Mucosa of rectum (tissue), 2 donors: ENCODE data around the gene CD200.

Experiments used
- H3K27ac ChIP-seq, 2 donors: one replicate each; pipeline ENCODE4 v1.7.0; 2013; ENCODE audit warnings: inconsistent platforms in 2 of 2, low read depth in 2 of 2, low read length in 2 of 2
- H3K27me3 ChIP-seq, 2 donors: one replicate each; pipeline ENCODE4 v1.7.0; 2013; ENCODE audit warnings: low read length in 2 of 2; ENCODE audit not compliant: control insufficient read depth in 2 of 2, insufficient read depth in 2 of 2
- H3K36me3 ChIP-seq, 2 donors: one replicate each; pipeline ENCODE4 v1.7.0; 2013; ENCODE audit warnings: low read length in 2 of 2; ENCODE audit not compliant: control insufficient read depth in 2 of 2, insufficient read depth in 2 of 2
- H3K4me1 ChIP-seq, 2 donors: one replicate each; pipeline ENCODE4 v1.7.0; 2013; ENCODE audit warnings: low read length in 2 of 2, mild to moderate bottlenecking in 1 of 2; ENCODE audit not compliant: control insufficient read depth in 2 of 2, insufficient read depth in 2 of 2
- H3K4me3 ChIP-seq, 2 donors: one replicate each; pipeline ENCODE4 v1.7.0; 2013; ENCODE audit warnings: low read length in 2 of 2
- H3K9ac ChIP-seq, 2 donors: one replicate each; pipeline ENCODE4 v1.7.0; 2013; ENCODE audit warnings: low read length in 2 of 2, low read depth in 1 of 2, mild to moderate bottlenecking in 1 of 2
- H3K9me3 ChIP-seq, 2 donors: one replicate each; pipeline ENCODE4 v1.7.0; 2013; ENCODE audit warnings: low read length in 2 of 2; ENCODE audit not compliant: control insufficient read depth in 2 of 2
- donor health status: healthy.
- donor health status: Normal muscosa, but diverticular disease.

Gene CD200

GRCh38 chr3:112357930-112358780 is 25.2 kb downstream of the CD200 start:
- Histone ChIP-seq H3K36me3 (peaks cover 0 to 7% of the 10 kb centered on the region in 2 donors), H3K9ac (no peak overlapping the region), H3K27me3 (no peaks in the 10 kb centered on the region), H3K4me3 (peak overlapping the region; percentile 3 to 17), H3K9me3 (no peaks in the 10 kb centered on the region), H3K27ac (no peak overlapping the region), H3K4me1 (no peaks in the 10 kb centered on the region)

GRCh38 chr3:112360561-112360960 is 27.6 kb downstream of the CD200 start:
- H3K36me3 ChIP-seq: peaks cover 0 to 9% of the 10 kb centered on the region in 2 donors
- H3K27ac ChIP-seq: no peak overlapping the region
- no peaks in the 10 kb centered on the region for H3K9me3 ChIP-seq
- H3K27me3 ChIP-seq: no peaks in the 10 kb centered on the region
- no peaks in the 10 kb centered on the region for H3K4me1 ChIP-seq
- H3K4me3 ChIP-seq: no peak overlapping the region
- no peak overlapping the region for H3K9ac ChIP-seq

- Histone ChIP-seq H3K4me3 (no peak overlapping the region), H3K27me3 (no peaks in the 10 kb centered on the region), H3K4me1 (no peaks in the 10 kb centered on the region), H3K36me3 (peaks cover 0 to 9% of the 10 kb centered on the region in 2 donors), H3K27ac (no peak overlapping the region), H3K9me3 (no peaks in the 10 kb centered on the region), H3K9ac (no peak overlapping the region)
Measured at GRCh38 chr3:112362221-112362620, 29.3 kb downstream of the CD200 start.

- no peak overlapping the region for H3K27ac ChIP-seq
- no peak overlapping the region for H3K9ac ChIP-seq
- no peaks in the 10 kb centered on the region for H3K9me3 ChIP-seq
- no peaks in the 10 kb centered on the region for H3K27me3 ChIP-seq
- H3K36me3 ChIP-seq: peaks cover 0 to 9% of the 10 kb centered on the region in 2 donors
- no peaks in the 10 kb centered on the region for H3K4me1 ChIP-seq
- no peak overlapping the region for H3K4me3 ChIP-seq
Measured at GRCh38 chr3:112364291-112364690, 31.3 kb downstream of the CD200 start.

- H3K9me3 ChIP-seq: no peaks in the 10 kb centered on the region
- no peak overlapping the region for H3K27ac ChIP-seq
- peaks cover 0 to 9% of the 10 kb centered on the region in 2 donors for H3K36me3 ChIP-seq
- H3K4me1 ChIP-seq: no peaks in the 10 kb centered on the region
- H3K9ac ChIP-seq: no peak overlapping the region
- no peaks in the 10 kb centered on the region for H3K27me3 ChIP-seq
- no peak overlapping the region for H3K4me3 ChIP-seq
Measured at GRCh38 chr3:112365035-112365434, 32.1 kb downstream of the CD200 start.

- Histone ChIP-seq H3K27ac (no peak overlapping the region), H3K9me3 (no peaks in the 10 kb centered on the region), H3K36me3 (peaks cover 0 to 9% of the 10 kb centered on the region in 2 donors), H3K4me3 (no peak overlapping the region), H3K9ac (no peak overlapping the region), H3K27me3 (no peaks in the 10 kb centered on the region), H3K4me1 (no peaks in the 10 kb centered on the region)
Measured at GRCh38 chr3:112365636-112366035, 32.7 kb downstream of the CD200 start.

- Histone ChIP-seq H3K9me3 (no peaks in the 10 kb centered on the region), H3K36me3 (peaks cover 0 to 8% of the 10 kb centered on the region in 2 donors), H3K27me3 (no peaks in the 10 kb centered on the region), H3K9ac (no peak overlapping the region), H3K27ac (no peak overlapping the region), H3K4me3 (no peak overlapping the region), H3K4me1 (no peaks in the 10 kb centered on the region)
Measured at GRCh38 chr3:112366522-112366921, 33.6 kb downstream of the CD200 start.

- Histone ChIP-seq H3K9ac (no peak overlapping the region), H3K4me1 (no peaks in the 10 kb centered on the region), H3K9me3 (no peaks in the 10 kb centered on the region), H3K36me3 (no peaks in the 10 kb centered on the region), H3K27me3 (no peaks in the 10 kb centered on the region), H3K27ac (no peak overlapping the region), H3K4me3 (no peak overlapping the region)
Measured at GRCh38 chr3:112371569-112371968, 38.6 kb downstream of the CD200 start.

GRCh38 chr3:112372396-112372795 is 39.4 kb downstream of the CD200 start:
- no peaks in the 10 kb centered on the region for H3K9me3 ChIP-seq
- H3K4me1 ChIP-seq: peaks cover 0 to 4% of the 10 kb centered on the region in 2 donors
- H3K27ac ChIP-seq: no peak overlapping the region
- no peak overlapping the region for H3K9ac ChIP-seq
- no peaks in the 10 kb centered on the region for H3K36me3 ChIP-seq
- no peak overlapping the region for H3K4me3 ChIP-seq
- no peaks in the 10 kb centered on the region for H3K27me3 ChIP-seq

GRCh38 chr3:112373476-112373875 is 40.5 kb downstream of the CD200 start:
- H3K9ac ChIP-seq: no peak overlapping the region
- no peak overlapping the region for H3K4me3 ChIP-seq
- H3K27me3 ChIP-seq: no peaks in the 10 kb centered on the region
- no peaks in the 10 kb centered on the region for H3K36me3 ChIP-seq
- peaks cover 0 to 11% of the 10 kb centered on the region in 2 donors for H3K4me1 ChIP-seq
- no peaks in the 10 kb centered on the region for H3K9me3 ChIP-seq
- no peak overlapping the region for H3K27ac ChIP-seq
